ENCODE measurements around the gene JAK3. TPM values are rescaled to one million over a fixed set of nuclear protein-coding genes. Genes with fewer than 3 reads are reported as not detected.
"Not testable (repeated sequence)": the region's sequence is repeated elsewhere in the genome, so short reads cannot be mapped to it uniquely, and the experiment has no call there.

Gene JAK3
- total and polyA plus RNA-seq, 2 donors (not counting 3 experiments of a cell fraction or from before 2014, with no cell fraction given) = 3.1 to 3.8 TPM

DNA sequence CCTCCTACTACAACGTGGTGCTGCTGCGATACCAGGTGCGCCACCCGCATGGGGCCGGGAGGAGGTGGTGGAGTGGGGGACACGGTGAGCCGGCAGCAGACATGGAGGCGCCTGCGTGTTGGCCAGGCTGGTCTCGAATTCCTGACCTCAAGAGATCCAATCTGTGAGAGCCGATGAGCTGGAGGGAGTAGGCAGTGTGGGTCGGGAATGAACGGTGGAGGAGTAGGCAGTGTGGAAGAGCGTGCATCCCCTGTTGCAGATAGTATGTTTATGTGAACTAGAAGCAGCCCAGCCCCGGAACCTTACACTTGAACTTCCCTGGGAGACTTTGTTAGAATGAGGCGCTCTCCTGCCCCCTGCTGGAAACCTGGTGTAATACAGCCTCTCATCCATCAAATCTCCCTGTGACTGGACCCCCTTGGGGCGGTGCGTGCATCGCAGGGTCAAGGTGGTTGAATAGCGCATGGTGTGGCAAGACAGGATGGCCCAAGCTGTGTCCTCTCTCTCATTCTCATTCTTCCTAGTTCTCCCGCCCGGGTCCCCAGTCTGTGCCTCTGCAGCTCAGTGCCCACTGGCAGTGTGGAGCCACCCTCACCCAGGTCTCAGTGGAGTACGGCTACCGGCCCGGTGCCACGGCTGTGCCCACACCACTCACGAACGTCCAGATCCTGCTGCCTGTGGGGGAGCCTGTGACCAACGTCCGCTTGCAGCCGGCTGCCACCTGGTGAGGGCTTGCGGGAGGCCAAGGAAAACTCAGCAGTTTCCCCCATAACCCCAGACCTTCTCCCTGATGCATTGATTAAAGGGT lies 63.4 kb downstream of the JAK3 start:
- no TSS peak for BruUV-seq (replicated peaks)
- DNase-seq (ENCODE audit: low read depth, low spot score) = peak; percentile 55
- H3K9ac ChIP-seq (replicated peaks; ENCODE audit: extremely low read depth, insufficient read depth, low read length) = no peak overlapping the region
- peak; percentile 87 for FAIRE-seq
- no peak overlapping the region for H3K27ac ChIP-seq (ENCODE audit: insufficient read depth, low read depth, low read length)
- H3K27me3 ChIP-seq (ENCODE audit: control insufficient read depth in 2 of 2, insufficient read depth in 2 of 2, low read length in 2 of 2) = no peaks in the 10 kb centered on the region
- dilution Hi-C loops (cut with MboI; ENCODE audit: extremely low pct_ligation_motif_present, low sequenced_read_pairs) = no loop called here
- no peak overlapping the region for H3K4me2 ChIP-seq (ENCODE audit: insufficient read depth, low read length)
- no peaks in the 10 kb centered on the region for H3K4me1 ChIP-seq (ENCODE audit: control insufficient read depth, extremely low read depth, insufficient read depth, low read length)
- no peak overlapping the region for H3K4me3 ChIP-seq (replicated peaks in 1 of 3; ENCODE audit: insufficient read depth in 1 of 3, low read depth in 1 of 3, low read length in 3 of 3)
- intact Hi-C loops (cut with micrococcal nuclease) = loop anchor here (1.0 kb wide), 1 partner anchor 71 kb away; no protein-coding TSS in a partner anchor
- no peaks in the 10 kb centered on the region for H3K9me3 ChIP-seq (replicated peaks; ENCODE audit: control insufficient read depth, insufficient read depth, low read length)
- peak overlapping the region; percentile 80 for H2AFZ ChIP-seq (ENCODE audit: low read depth, low read length)
- no peaks in the 10 kb centered on the region for H3K36me3 ChIP-seq (ENCODE audit: control insufficient read depth in 2 of 2, extremely low read depth in 1 of 2, insufficient read depth in 2 of 2, low read length in 2 of 2)
- no peaks in the 10 kb centered on the region for H3K9me1 ChIP-seq (replicated peaks; ENCODE audit: control insufficient read depth, extremely low read depth, insufficient read depth, low read length)
- ChIA-PET POLR2A (no interaction called here), CTCF (interaction anchor here (0.6 to 3.7 kb wide), 15 partner anchors 9 to 343 kb away, joined by 3 to 17 read pairs (median 4); partner anchors contain the start of genes B3GNT3 and RPL18A)
- no peaks in the 10 kb centered on the region for H3K79me2 ChIP-seq (ENCODE audit: control insufficient read depth, insufficient read depth, low read length)
- TF ChIP-seq JUN (IDR thresholded peaks at IDR 0.05; ENCODE audit: borderline replicate concordance, insufficient read depth, insufficient read length, low read depth) = no peak
- no peak for TF ChIP-seq MYC (IDR thresholded peaks at IDR 0.05; ENCODE audit: low read depth, low read length)
- TF ChIP-seq, protein P1, sequence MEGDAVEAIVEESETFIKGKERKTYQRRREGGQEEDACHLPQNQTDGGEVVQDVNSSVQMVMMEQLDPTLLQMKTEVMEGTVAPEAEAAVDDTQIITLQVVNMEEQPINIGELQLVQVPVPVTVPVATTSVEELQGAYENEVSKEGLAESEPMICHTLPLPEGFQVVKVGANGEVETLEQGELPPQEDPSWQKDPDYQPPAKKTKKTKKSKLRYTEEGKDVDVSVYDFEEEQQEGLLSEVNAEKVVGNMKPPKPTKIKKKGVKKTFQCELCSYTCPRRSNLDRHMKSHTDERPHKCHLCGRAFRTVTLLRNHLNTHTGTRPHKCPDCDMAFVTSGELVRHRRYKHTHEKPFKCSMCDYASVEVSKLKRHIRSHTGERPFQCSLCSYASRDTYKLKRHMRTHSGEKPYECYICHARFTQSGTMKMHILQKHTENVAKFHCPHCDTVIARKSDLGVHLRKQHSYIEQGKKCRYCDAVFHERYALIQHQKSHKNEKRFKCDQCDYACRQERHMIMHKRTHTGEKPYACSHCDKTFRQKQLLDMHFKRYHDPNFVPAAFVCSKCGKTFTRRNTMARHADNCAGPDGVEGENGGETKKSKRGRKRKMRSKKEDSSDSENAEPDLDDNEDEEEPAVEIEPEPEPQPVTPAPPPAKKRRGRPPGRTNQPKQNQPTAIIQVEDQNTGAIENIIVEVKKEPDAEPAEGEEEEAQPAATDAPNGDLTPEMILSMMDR (IDR thresholded peaks at IDR 0.05; ENCODE audit: extremely low read depth in 1 of 2, insufficient read depth in 1 of 2, low read depth in 1 of 2, low read length in 2 of 2) = peak; percentile 74 to 82
- H4K20me1 ChIP-seq (replicated peaks; ENCODE audit: control insufficient read depth, extremely low read depth, insufficient read depth, low read length) = no peaks in the 10 kb centered on the region

DNA sequence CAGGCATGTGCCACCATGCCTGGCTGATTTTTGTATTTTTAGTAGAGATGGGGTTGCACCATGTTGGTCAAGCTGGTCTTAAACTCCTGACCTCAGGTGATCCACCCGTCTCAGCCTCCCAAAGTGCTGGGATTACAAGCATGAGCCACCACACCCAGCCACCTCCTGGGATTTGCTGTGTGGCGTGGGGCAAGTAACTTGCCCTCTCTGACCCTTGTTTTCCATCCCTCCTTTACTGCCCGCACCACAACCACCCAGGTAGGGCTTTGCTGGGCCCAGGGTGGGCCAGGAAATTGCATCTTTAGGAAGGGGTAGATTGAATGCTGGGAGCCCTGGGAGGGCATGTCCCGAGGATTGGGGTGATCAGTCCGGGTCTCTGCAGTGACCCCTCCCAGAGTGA lies 64.1 kb downstream of the JAK3 start:
- H3K9ac ChIP-seq (replicated peaks; ENCODE audit: extremely low read depth, insufficient read depth, low read length); H3K9me1 ChIP-seq (replicated peaks; ENCODE audit: control insufficient read depth, extremely low read depth, insufficient read depth, low read length); H3K9me3 ChIP-seq (replicated peaks; ENCODE audit: control insufficient read depth, insufficient read depth, low read length); BruUV-seq (replicated peaks); H4K20me1 ChIP-seq (replicated peaks; ENCODE audit: control insufficient read depth, extremely low read depth, insufficient read depth, low read length); H3K36me3 ChIP-seq (ENCODE audit: control insufficient read depth in 2 of 2, extremely low read depth in 1 of 2, insufficient read depth in 2 of 2, low read length in 2 of 2); H3K79me2 ChIP-seq (ENCODE audit: control insufficient read depth, insufficient read depth, low read length); H3K4me1 ChIP-seq (ENCODE audit: control insufficient read depth, extremely low read depth, insufficient read depth, low read length); dilution Hi-C loops (cut with MboI; ENCODE audit: extremely low pct_ligation_motif_present, low sequenced_read_pairs); H3K27me3 ChIP-seq (ENCODE audit: control insufficient read depth in 2 of 2, insufficient read depth in 2 of 2, low read length in 2 of 2); POLR2A ChIA-PET; H3K4me3 ChIP-seq (replicated peaks in 1 of 3; ENCODE audit: insufficient read depth in 1 of 3, low read depth in 1 of 3, low read length in 3 of 3); DNase-seq (ENCODE audit: low read depth, low spot score); H3K27ac ChIP-seq (ENCODE audit: insufficient read depth, low read depth, low read length); H3K4me2 ChIP-seq (ENCODE audit: insufficient read depth, low read length); FAIRE-seq; H2AFZ ChIP-seq (ENCODE audit: low read depth, low read length): not testable (repeated sequence)
- CTCF ChIA-PET = interaction anchor here (0.8 to 3.7 kb wide), 13 partner anchors 9 to 287 kb away, joined by 3 to 17 read pairs (median 4); partner anchors contain the start of genes B3GNT3 and RPL18A
- intact Hi-C loops (cut with micrococcal nuclease) = loop anchor here (1.0 kb wide), 1 partner anchor 72 kb away; no protein-coding TSS in a partner anchor

Data from endothelial cell of umbilical vein (primary cell).